HT1080 (cell line): ENCODE measurements around the gene RAB24. TPM values are rescaled to one million over a fixed set of nuclear protein-coding genes. Genes with fewer than 3 reads are reported as not detected.
A peak's percentile ranks its signal among the peaks of the same experiment; 100 is the strongest.
"Not testable (repeated sequence)": the region's sequence is repeated elsewhere in the genome, so short reads cannot be mapped to it uniquely, and the experiment has no call there.

Experiments used
- DNase-seq: peaks from one replicate; pipeline ENCODE4 v3.0.0-alpha.2; 2015; ENCODE audit warnings: low read depth
- total RNA-seq: library from RNA; depleted of rRNA; stranded (reverse); fragments of >200 nt; shearing (Covaris generic); gene quantifications from 2 replicates; pipeline ENCODE4 v1.2.3, GENCODE V29; 2014

The RAB24 gene
- total RNA-seq, 1 experiment from 2014 or later, result 31.5 TPM

- DNase-seq, result no peak
These were observed 6.9 kb downstream of the RAB24 start for GRCh38 chr5:177296581-177296980.

GRCh38 chr5:177295924-177296323, 7.6 kb downstream of the RAB24 start:
- DNase-seq, result no peak

- DNase-seq, result no peak
These were observed 8.9 kb downstream of the RAB24 start for GRCh38 chr5:177294632-177295031.

- no peak for DNase-seq
These were observed 9.5 kb downstream of the RAB24 start for GRCh38 chr5:177293819-177294581.

- DNase-seq, result no peak
These were observed 11.8 kb downstream of the RAB24 start for GRCh38 chr5:177291735-177292134.

- DNase-seq, result no peak
These were observed 12.5 kb downstream of the RAB24 start for GRCh38 chr5:177290816-177291596.

GRCh38 chr5:177288191-177288590, 15.3 kb downstream of the RAB24 start:
- DNase-seq, result no peak

- no peak for DNase-seq
These were observed 26.6 kb downstream of the RAB24 start for GRCh38 chr5:177276886-177277285.

GRCh38 chr5:177275883-177276282, 27.6 kb downstream of the RAB24 start:
- DNase-seq, result no peak

- DNase-seq, result no peak
These were observed 32.4 kb downstream of the RAB24 start for GRCh38 chr5:177271113-177271512.

- DNase-seq, result no peak
These were observed 32.9 kb downstream of the RAB24 start for GRCh38 chr5:177270653-177271052.

- DNase-seq, result no peak
These were observed 33.5 kb downstream of the RAB24 start for GRCh38 chr5:177269976-177270375.

GRCh38 chr5:177269232-177269895, 34.2 kb downstream of the RAB24 start:
- no peak for DNase-seq

- DNase-seq, result no peak
These were observed 38.1 kb downstream of the RAB24 start for GRCh38 chr5:177265395-177265794.

- no peak for DNase-seq
These were observed 39.3 kb downstream of the RAB24 start for GRCh38 chr5:177264178-177264577.

GRCh38 chr5:177261510-177261909, 42.0 kb downstream of the RAB24 start:
- DNase-seq, result no peak

GRCh38 chr5:177260961-177261360, 42.6 kb downstream of the RAB24 start:
- no peak for DNase-seq

- DNase-seq, result not testable (repeated sequence)
These were observed 44.8 kb downstream of the RAB24 start for GRCh38 chr5:177258711-177259110.

GRCh38 chr5:177256296-177256695, 47.2 kb downstream of the RAB24 start:
- peak; percentile 42 for DNase-seq

GRCh38 chr5:177253252-177253651, 50.3 kb downstream of the RAB24 start:
- no peak for DNase-seq
